GM18507 (cell line): ENCODE data around the gene MED26.
"Not testable (repeated sequence)": the region's sequence is repeated elsewhere in the genome, so short reads cannot be mapped to it uniquely, and the experiment has no call there.

Experiments used
- DNase-seq: peaks from one replicate; pipeline ENCODE4 v3.0.0; 2011; ENCODE audit warnings: low read depth; ENCODE audit not compliant: insufficient read length; ENCODE audit errors: extremely low spot score
- FAIRE-seq: peaks from 2 replicates; lab custom pipeline; 2011; peaks lifted over from hg19 to GRCh38; lab: Jason Lieb, UNC

Gene MED26

DNA sequence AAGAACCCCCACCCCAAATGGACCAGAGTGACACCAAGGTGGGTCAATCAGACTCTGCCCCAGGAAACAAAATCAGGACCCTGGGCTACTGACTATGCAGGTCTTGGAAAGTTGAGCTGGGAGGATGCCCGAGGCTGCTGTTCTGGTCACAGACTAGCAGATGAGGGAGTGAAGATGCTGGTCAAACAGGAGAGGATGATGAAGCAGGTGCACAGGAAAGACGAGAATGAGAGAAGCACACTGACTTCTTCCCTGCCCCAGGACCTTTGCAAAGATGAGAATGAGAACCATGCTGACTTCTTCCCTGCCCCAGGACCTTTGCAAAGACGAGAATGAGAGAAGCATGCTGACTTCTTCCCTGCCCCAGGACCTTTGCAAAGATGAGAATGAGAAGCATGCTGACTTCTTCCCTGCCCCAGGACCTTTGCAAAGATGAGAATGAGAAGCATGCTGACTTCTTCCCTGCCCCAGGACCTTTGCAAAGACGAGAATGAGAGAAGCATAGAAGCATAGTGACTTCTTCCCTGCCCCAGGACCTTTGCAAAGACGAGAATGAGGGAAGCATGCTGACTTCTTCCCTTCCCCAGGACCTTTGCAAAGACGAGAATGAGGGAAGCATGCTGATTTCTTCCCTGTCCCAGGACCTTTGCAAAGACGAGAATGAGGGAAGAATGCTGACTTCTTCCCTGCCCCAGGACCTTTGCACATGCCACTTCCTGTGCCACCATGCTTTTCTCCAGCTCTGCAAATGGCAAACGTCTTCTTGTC lies 23.6 kb upstream of the MED26 start:
- DNase-seq, FAIRE-seq: not testable (repeated sequence)

DNA sequence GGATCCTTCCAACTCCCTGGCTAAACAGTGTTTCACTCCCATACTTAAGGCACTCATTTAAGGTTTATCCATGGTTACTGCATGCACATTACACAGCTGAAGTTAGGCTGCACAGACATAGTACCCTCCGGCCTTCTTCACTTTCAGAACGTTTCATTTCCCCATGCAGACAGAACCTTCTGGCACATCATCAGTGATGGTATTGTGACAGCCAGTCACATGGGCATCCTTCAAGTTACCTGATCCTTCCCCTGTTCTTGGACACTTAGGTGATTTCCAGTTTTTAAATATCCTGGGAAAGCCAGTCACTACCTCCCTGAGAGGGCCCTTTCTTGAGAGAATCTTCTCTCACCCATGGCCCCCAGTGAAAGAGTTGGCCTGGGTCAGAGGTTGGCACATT lies 22.8 kb upstream of the MED26 start:
- no peak for DNase-seq
- FAIRE-seq = no peak

DNA sequence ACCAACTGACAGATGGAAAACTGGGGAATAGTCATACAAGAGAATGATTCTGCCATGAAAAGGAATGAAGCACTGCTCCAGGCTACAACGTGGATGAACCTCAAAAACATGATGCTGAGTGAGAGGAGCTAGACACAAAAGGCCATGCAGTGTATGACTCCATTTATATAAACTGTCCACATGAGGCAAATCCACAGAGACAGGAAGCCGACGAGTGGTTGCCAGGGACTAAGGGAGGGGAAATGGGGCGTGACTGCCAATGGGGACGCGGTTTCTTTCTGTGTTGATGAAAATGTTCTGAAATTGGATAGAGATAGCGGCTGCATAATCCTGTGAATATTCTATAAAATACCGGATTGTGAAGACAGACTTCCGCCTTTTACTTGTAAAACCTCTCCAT lies 21.7 kb upstream of the MED26 start:
- FAIRE-seq = no peak
- DNase-seq = no peak

DNA sequence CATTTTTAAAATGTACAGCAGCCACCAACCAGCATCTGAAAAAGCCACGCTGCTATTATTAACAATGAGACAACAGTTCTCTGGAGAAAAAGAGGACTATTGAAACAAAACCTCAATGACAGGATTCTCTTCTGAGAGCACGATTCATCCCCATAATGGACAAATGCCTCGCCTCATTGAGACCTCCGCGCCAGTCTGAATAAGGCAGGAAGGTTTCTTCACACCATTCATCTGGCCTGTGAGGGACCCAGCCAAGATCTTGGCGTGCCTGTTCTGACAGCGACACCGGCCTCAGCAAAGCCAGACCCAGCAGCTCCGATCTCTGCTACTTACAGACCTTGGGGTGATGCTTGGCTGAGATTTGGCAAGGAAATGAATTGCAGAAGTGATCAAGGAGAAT lies 17.1 kb upstream of the MED26 start:
- no peak for FAIRE-seq
- DNase-seq = no peak

DNA sequence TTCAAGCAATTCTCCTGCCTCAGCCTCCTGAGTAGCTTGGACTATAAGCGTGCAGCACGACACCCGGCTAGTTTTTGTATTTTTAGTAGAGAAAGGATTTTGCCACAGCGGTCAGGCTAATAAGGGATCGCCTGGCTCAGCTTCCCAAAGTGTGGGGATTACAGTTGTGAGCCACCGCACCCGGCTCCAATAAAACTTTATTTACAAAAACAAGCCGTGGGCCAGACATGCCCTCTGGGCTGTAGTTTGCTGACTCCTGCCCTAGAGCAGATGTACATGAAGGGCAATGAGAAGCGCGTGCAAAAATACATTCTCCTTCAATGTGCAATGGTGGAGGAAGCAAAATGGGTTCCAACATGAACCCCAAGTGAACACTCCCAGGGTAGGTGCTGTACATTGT lies 13.7 kb upstream of the MED26 start:
- FAIRE-seq = no peak
- DNase-seq = no peak

DNA sequence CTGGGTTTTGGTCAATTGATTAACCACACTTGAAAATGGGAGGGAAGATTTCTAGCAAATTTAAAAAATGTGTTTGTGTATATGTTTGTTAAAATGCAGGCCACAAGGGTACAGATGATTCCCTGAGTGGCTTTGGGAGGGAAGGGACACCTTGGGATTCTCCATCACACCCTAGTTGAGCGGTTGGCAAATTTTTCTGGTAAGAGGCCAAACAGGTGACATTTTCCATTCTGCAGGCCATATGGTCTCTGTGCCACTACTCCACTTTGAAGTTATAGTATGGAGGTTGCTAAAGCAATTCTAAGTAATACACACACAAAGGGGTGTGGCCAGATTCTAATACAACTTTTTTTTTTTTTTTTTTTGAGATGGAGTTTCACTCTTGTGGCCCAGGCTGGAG lies 12.9 kb upstream of the MED26 start:
- no peak for FAIRE-seq

DNA sequence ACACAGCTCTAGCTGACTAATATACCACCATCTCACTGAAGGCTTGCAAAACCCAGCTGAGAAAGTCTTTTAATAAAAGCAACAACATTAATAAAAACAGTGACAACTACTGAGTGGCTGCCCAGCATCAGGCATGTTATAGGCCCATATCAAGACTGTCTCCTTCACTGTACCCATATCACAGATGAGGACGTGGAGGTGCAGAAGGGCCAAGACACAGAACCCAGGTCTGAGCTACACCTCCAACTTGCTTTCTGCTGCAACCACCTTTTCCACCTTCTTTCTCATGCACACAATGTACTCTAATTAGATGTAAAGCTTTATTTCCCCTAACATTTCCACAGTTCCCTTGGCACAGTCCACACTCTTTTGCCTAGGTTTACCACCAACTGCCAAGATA lies 10.7 kb upstream of the MED26 start:
- no peak for FAIRE-seq
- DNase-seq = no peak

More for the DNA sequence above, 12.9 kb upstream of the MED26 start:
- DNase-seq = no peak

DNA sequence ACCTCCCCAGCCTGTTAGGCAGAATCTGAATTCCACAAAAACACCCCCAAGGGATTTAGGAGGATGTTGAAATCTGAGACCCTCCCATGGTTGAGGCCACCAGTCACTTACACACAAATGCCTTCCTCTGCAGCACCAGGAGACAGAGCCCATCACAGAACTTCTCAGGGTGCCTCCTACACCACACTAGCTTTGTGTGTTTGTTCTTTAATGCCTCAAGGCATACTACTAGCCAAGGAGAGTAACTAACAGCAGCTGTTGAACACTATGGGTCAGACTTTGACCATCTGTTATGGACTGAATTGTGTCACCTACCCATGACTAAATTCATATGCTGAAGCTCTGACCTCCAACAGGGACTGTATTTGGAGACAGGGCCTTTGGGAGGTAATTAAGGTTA lies 9.5 kb upstream of the MED26 start:
- FAIRE-seq (no peak), DNase-seq (no peak)

DNA sequence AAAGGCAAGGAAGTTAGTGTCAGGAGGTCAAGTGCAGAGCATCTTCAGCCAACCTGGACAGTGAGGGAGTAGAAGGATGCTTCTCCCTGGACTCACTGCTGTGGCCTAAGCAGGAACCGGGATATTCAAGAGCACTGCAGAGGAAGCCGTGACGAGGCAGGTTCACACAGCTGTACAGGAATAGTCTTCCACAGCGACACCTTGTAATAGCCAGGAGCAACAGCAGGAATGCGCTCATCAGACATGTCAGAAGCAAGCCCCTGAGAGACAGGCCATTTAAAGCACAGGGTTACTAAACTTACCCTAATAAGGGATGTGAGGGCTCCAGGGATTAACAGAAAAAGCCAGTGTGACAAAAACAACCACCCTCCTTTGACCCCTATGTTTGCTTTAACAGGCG lies 3.5 kb upstream of the MED26 start:
- FAIRE-seq = no peak
- no peak for DNase-seq

DNA sequence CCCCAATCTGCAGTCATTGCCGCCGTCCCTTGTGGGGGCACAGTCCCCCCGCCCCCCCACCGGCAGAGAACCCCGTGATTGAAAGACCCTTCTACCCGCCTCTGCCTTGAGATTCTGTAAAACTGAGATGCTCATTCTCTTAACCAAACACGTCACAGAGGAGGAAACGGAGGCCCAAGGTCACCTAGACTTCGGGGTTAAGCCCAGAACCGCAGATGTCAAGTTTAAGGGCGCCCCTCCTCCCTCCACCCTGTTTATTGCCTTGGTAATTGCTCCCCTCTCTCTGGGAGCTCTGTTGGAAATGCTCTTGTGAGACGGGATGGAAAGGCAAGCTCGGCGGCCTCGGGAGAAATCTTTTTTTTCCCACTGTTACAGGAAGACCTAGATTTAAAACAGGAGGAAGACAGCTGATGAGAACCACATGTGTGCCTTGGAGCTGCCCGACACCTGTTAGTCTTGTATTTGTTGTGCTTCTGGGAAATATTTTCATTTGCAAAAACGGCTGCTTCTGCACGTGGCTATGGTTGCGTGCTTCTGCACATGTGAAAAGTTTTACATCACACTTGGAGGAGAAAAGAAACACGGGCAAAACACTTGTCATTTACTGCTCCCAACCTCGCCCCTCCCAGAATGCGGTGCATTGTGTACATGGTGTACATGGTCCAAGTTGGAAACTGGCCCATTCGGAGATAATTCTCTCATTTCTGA lies 1.1 kb upstream of the MED26 start:
- FAIRE-seq (peak; percentile 79), DNase-seq (no peak)

DNA sequence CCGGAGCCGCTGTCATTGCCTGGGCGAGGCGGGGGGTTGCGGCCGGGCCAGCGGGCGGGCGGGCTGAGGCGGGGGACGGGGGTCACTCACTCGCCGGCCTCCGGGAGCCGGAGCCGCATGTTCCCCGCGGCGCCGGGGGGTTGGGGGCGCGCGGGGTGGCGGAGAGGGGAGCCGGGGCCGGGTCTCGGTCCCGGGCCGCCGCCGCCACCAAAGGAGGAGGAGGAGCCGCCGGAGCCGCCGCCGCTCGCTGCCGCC lies 149 bp downstream of the MED26 start:
- DNase-seq (no peak), FAIRE-seq (no peak)

DNA sequence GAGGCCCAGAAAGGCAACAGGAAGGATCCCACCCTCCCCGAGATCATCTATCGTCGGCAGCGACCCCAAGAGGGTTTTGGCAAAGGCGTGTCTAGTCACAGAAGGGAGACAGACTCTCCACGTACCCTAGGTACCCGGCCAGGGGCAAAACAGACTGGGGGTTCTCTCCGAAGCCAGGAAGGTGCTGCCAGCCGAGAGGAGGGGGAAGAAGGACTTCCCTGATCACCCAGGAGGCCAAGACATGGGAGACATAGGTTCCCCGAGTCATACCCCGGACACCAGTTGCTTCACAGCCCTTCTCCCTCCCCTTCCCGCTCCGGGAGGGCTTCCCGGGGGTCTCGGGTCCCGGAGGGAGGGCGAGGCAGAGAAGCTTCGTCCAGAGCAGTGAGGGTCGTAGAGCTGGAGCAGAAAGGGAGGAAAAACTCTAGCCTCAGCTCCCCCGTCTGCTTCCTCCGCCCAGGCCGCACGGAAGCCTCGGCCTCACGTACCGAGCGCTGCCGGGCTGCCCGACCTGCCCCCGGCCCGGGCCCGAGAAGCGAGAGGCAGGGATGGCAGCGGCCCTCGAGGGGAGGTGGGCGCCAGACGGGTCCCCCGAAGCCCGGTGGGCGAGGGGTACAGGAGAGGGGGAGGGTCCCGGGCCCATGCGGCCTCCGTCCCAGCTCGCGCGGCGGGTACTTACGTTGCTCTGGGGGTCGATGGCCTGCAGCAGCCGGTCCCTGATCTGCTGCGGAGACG lies 644 bp downstream of the MED26 start:
- no peak for DNase-seq
- no peak for FAIRE-seq

DNA sequence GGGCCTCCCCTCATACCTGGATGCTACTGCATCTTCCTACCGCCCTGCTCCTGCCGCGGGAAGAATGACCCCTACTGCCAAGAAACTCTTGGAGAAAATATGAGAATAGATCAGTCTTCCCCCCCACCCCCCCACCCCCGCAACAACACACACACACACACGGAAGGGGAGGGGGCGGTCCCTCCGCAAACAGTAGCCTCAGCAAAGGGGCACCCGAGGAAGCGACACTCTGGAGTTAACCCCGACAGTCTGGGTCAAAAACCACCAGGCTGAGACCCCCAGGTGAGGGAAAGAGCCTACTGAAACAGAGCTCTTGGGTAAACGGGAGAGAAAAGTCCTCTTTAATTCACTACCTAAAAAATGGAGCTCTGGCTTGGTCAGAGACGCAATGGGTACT lies 1.2 kb downstream of the MED26 start:
- FAIRE-seq = no peak

DNA sequence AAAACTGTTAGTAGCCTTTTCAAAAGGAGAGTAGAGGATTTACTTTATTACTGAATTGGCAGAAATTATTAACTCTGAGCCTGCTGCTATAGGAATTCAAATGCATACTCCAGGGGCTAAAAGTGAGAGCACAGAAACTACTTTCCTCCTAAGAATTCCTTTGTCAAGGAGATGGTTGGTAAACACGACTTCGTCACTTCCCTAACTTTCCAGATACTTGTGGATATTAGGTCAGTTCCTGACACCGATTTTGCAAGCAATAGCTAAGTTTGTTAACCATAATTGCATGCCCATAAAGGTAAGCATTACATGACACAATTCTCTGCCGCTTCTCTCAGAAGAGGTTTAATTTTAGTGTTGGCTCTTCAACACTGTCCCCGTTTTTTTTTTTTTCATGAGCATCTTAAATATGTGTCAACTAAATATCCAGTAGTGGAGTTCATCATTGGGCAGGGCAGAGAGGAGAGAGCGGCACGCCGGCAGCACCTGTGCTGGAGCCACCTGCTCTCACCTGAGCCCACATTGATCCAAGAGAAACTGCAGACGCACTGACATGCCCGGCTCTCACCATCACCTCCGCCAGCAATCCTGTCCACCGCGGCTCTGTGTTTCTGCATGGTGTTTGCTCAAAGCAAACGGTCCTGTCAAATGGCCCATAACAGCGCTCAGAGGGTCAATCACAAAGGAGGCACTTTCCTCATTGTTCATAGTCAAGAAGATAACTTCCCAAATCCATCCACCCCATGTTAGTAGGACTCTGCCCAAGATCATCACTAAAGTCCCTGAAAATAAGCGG lies 2.6 kb downstream of the MED26 start:
- no peak for FAIRE-seq
- DNase-seq = no peak

More for the DNA sequence above, 1.2 kb downstream of the MED26 start:
- DNase-seq = no peak

DNA sequence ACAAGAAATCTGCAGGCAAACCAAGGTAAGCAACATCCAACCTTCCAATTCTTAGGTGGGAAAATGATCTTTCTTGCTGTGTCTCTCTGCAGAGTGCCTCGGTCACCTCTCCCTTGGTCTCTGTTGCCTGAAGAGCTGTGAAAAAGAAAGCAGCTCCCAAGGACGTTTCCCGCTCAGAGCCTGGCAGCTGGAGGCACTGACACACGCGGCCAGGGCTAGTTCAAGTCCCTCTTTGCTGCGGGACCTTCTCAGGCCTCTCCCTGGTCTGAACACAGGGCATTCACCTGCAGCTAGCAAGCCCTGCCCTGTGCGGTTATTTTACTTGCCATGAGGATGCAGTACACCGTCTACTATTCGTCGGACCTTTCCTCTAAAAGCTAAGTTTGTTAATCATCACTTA lies 3.8 kb downstream of the MED26 start:
- FAIRE-seq (no peak), DNase-seq (no peak)

DNA sequence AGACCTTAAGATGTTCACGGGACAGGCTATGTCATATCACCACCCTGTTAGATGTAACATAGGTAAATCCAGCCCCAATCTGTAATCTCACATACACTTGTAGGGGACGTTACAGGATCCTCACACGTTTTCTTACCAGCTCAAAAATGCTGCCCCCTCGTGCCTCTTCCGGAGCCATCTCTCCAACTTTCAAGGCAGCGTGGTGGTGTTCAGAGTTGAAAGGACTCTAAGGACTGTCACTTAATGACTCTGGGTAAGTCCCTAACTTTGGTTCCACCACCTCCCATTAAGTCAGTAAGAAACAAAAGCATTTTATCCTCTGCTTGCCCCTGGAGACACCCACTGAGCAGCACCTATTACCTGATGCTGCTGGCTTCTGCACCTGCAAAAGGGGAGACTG lies 4.4 kb downstream of the MED26 start:
- DNase-seq = no peak
- peak; percentile 33 for FAIRE-seq

DNA sequence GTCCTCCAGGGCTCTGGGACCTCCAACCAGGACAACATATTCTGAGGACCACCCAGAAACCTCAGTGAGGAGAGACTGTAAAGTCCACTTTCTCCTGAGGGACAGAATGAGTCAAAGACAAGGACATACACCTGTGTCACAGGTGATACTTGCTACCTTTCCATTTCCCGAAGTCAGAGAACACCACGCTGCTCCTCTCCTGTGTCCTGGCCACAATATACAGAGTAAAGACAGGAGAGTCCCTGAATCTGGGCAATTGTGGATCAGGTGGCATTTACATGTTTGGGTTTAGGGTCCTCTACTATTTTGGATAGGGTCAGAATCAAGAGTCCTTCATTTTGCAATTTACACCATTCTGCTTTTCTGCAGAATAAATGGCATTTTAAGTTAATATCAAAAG lies 4.9 kb downstream of the MED26 start:
- FAIRE-seq = no peak
- no peak for DNase-seq

DNA sequence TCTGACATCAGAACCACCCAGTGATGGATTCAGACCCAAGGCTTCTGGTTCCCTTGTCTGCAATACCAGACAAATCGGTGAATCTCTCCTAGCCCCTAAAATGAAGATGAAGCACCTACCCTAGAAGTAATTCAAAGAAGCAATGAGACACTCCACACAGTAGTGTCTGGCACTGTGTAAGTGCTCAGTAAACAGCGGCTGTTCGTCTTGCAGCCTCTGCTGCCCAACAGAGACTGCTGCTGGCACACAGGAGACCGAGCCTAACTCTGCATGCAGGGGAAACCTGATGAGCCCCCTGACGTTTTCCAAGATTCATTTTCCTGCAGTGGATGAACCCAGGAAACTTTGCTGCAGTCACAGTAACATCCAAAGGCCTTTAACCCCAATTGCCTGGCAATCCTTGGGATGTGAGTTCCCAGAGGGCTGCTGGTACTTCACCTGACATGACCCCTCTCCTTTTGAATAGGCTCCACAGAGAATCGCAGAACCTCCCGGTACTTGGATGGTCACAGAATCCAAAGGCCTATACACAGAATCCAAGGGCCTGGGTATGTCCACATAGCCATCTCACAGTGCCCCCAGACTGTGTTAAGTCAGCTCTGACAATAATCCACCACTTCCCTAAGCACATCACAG lies 6.7 kb downstream of the MED26 start:
- FAIRE-seq (no peak), DNase-seq (no peak)

DNA sequence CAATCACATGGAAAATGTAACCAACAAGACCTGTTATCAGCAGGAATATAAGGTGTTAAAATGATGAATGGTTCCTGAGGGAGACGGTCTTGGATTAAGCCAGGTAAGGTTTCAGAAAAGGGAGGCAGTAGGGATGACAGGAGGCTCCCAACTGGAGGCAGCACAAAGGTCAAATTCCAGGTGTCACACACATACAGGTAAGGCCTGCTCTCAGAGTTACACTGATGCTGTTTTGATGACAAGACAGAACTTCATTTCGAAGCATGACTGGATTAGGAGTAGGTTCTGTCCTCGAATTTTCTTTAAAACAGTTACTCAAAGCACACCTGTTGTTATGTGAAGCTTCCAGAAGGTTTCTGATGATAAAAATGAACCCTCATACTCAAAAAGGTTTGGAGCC lies 7.4 kb downstream of the MED26 start:
- DNase-seq (no peak), FAIRE-seq (no peak)

DNA sequence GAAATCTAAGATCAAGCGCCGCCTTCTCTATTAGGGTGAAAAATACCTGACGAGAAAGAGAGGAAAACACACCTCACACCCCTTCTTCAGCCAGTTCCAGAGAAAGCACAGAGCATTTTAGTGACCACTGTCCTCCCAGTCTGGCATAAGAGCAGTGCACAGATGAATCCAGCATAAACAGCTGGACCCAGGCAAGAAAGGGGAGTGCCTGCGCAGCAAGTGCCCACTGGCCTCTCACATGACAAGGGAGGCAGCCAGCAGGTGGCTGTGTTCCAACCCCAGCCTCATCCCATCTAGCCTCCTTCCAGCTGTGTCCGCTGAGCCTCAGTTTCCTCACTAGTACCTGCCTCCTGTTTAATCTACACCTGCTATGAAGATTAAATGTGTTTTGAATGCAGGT lies 8.0 kb downstream of the MED26 start:
- DNase-seq (no peak), FAIRE-seq (no peak)
